Testis (tissue), 3 donors: ENCODE measurements around the gene LRRN4CL. TPM values are rescaled to one million over a fixed set of nuclear protein-coding genes. Genes with fewer than 3 reads are reported as not detected.
"Not testable (repeated sequence)": the region's sequence is repeated elsewhere in the genome, so short reads cannot be mapped to it uniquely, and the experiment has no call there.

Experiments
- DNase-seq: peaks from one replicate; pipeline ENCODE4 v3.0.0-alpha.2; 2019
- H3K27ac ChIP-seq, 2 donors: fragments of 200-600 bp; sonication (generic); one replicate each; pipeline ENCODE4 v1.5.1; 2019
- H3K27me3 ChIP-seq: fragments of 200-600 bp; sonication (generic); one replicate; pipeline ENCODE4 v1.5.1; 2019
- H3K36me3 ChIP-seq: fragments of 200-600 bp; sonication (generic); one replicate; pipeline ENCODE4 v1.5.1; 2017; ENCODE audit warnings: low read depth; ENCODE audit errors: missing control alignments
- H3K4me1 ChIP-seq: fragments of 200-600 bp; sonication (generic); one replicate; pipeline ENCODE4 v1.5.1; 2019
- H3K4me3 ChIP-seq, 2 donors: fragments of 200-600 bp; sonication (generic); one replicate each; pipeline ENCODE4 v1.5.1; 2017 to 2019
- H3K9me3 ChIP-seq: fragments of 200-600 bp; sonication (generic); one replicate; pipeline ENCODE4 v1.5.1; 2017
- CTCF ChIP-seq, 3 experiments: fragments of 450-650 bp in 2 of 3; fragments of 200-600 bp in 1 of 3; sonication (generic) in 1 of 3; IDR thresholded peaks; one replicate each; pipeline ENCODE4 v1.5.1; 2016 to 2019; ENCODE audit warnings: antibody characterized with exemption in 3 of 3, mild to moderate bottlenecking in 2 of 3, moderate library complexity in 1 of 3
- POLR2A ChIP-seq: fragments of 450-650 bp; IDR thresholded peaks from one replicate; pipeline ENCODE4 v1.6.1; 2017; ENCODE audit warnings: antibody characterized with exemption, mild to moderate bottlenecking, moderate library complexity
- WGBS, 2 donors: methylation state at CpG; one replicate each; pipeline ENCODE4 v1.1.5; 2018; 5-methylcytosine and 5-hydroxymethylcytosine counted together
- intact Hi-C: fragments of 100-400 bp; cut with DNase I; formaldehyde crosslinking; loops from one replicate; pipeline ENCODE4 v1.15.1; 2023; ENCODE audit warnings: low total_unique reads
- polyA plus RNA-seq: library from polyadenylated mRNA; stranded (reverse); fragments of 350-450 nt; fragmentation: Illumina TruSeq; extraction: RNeasy Lipid Tissue Mini Kit (QIAGEN cat#74804); gene quantifications from one replicate; pipeline ENCODE4 v1.2.3, GENCODE V29; 2014; ENCODE audit warnings: low read depth, low replicate concordance; ENCODE audit not compliant: insufficient read depth
- total RNA-seq, 2 donors: library from RNA; depleted of rRNA; stranded (reverse); fragments of >200 nt; gene quantifications; one replicate each; pipeline ENCODE4 v1.2.3, GENCODE V29; 2016

The LRRN4CL gene
- total and polyA plus RNA-seq, 3 donors from 2014 or later: 4.7 to 5.6 (median 5.0) TPM

GRCh38 chr11:62677714-62678113, 11.6 kb downstream of the LRRN4CL start:
- Histone ChIP-seq H3K27ac (peak overlapping the region in 1 of 2 donors; percentile 74), H3K4me3 (peak overlapping the region; percentile 74 to 94), H3K27me3 (no peaks in the 10 kb centered on the region), H3K4me1 (peaks cover 21% of the 10 kb centered on the region), H3K36me3 (no peaks in the 10 kb centered on the region), H3K9me3 (no peaks in the 10 kb centered on the region)
- no peak for TF ChIP-seq POLR2A
- TF ChIP-seq CTCF (IDR thresholded peaks at IDR 0.05): no peak
- intact Hi-C loops: loop anchor here (10.0 kb wide), 1 partner anchor 283 kb away; no protein-coding TSS in a partner anchor
- 52 to 56% methylated on average over 15 of the region's 15 CpGs for WGBS, 2 donors
- DNase-seq: no peak

- intact Hi-C loops: loop anchor here (10.0 kb wide), 1 partner anchor 282 kb away; no protein-coding TSS in a partner anchor
- WGBS, 2 donors: 59 to 62% methylated on average over 6 of the region's 6 CpGs
- no peak overlapping the region for H3K27ac ChIP-seq
Observed at GRCh38 chr11:62677156-62677555, 12.2 kb downstream of the LRRN4CL start.

GRCh38 chr11:62676698-62677097, 12.6 kb downstream of the LRRN4CL start:
- peaks cover 26% of the 10 kb centered on the region for H3K4me1 ChIP-seq
- TF ChIP-seq POLR2A (no peak), CTCF (IDR thresholded peaks at IDR 0.05) (no peak)
- DNase-seq: no peak
- no peaks in the 10 kb centered on the region for H3K36me3 ChIP-seq
- 49 to 61% methylated on average over 6 of the region's 6 CpGs for WGBS, 2 donors
- H3K9me3 ChIP-seq: no peaks in the 10 kb centered on the region
- H3K27me3 ChIP-seq: no peaks in the 10 kb centered on the region
- H3K4me3 ChIP-seq: no peak overlapping the region
- intact Hi-C loops: loop anchor here (10.0 kb wide), 1 partner anchor 282 kb away; no protein-coding TSS in a partner anchor
- H3K27ac ChIP-seq: no peak overlapping the region

More at GRCh38 chr11:62677156-62677555, 12.2 kb downstream of the LRRN4CL start:
- TF ChIP-seq CTCF (IDR thresholded peaks at IDR 0.05): no peak
- TF ChIP-seq POLR2A: no peak
- Histone ChIP-seq H3K27me3 (no peaks in the 10 kb centered on the region), H3K36me3 (no peaks in the 10 kb centered on the region), H3K4me1 (peaks cover 26% of the 10 kb centered on the region), H3K4me3 (no peak overlapping the region), H3K9me3 (no peaks in the 10 kb centered on the region)
- no peak for DNase-seq

- 86 to 95% methylated on average over 8 to 10 of the region's 10 CpGs for WGBS, 2 donors
- not testable (repeated sequence) for H3K27me3 ChIP-seq, H3K4me3 ChIP-seq, DNase-seq, H3K9me3 ChIP-seq, H3K27ac ChIP-seq, H3K36me3 ChIP-seq
- peaks cover 26% of the 10 kb centered on the region for H3K4me1 ChIP-seq
- intact Hi-C loops: loop anchor here (10.0 kb wide), 1 partner anchor 281 kb away; no protein-coding TSS in a partner anchor
Observed at GRCh38 chr11:62675415-62675814, 13.9 kb downstream of the LRRN4CL start.

GRCh38 chr11:62673196-62673525, 16.2 kb downstream of the LRRN4CL start:
- WGBS, 2 donors: 62 to 68% methylated on average over 2 of the region's 2 CpGs
- H3K27ac ChIP-seq: no peak overlapping the region

More at GRCh38 chr11:62673196-62673525, 16.2 kb downstream of the LRRN4CL start:
- Histone ChIP-seq H3K4me1 (peaks cover 16% of the 10 kb centered on the region), H3K27me3 (no peaks in the 10 kb centered on the region), H3K9me3 (no peaks in the 10 kb centered on the region), H3K4me3 (no peak overlapping the region), H3K36me3 (no peaks in the 10 kb centered on the region)
- TF ChIP-seq CTCF (IDR thresholded peaks at IDR 0.05) (no peak), POLR2A (no peak)
- no peak for DNase-seq
- intact Hi-C loops: loop anchor here (10.0 kb wide), 1 partner anchor 278 kb away; no protein-coding TSS in a partner anchor
